Common myeloid progenitor, CD34-positive (primary cell): ENCODE data around the gene SORL1.

Experiments used
- CTCF ChIA-PET: fragments of 350-600 bp; sonication (Branson Sonifier 250); formaldehyde crosslinking; loops from one replicate; lab custom pipeline; 2021; ENCODE audit warnings: antibody characterized with exemption; lab: Charles Lee
- POLR2A ChIA-PET: fragments of 350-600 bp; sonication (Branson Sonifier 250); formaldehyde crosslinking; loops from one replicate; lab custom pipeline; 2021; ENCODE audit warnings: antibody characterized with exemption; lab: Charles Lee
- DNase-seq, 3 donors: peaks; one replicate each; pipeline versions ENCODE4 v3.0.0 to v3.0.0-alpha.2; 2013
- H3K27ac ChIP-seq, 2 experiments: 1 replicate in 1 of 2; 2 replicates in 1 of 2; pipeline ENCODE4 v1.7.0; 2013; ENCODE audit warnings: inconsistent platforms in 2 of 2, low read length in 2 of 2, mild to moderate bottlenecking in 2 of 2, low read depth in 1 of 2, moderate library complexity in 1 of 2; ENCODE audit not compliant: severe bottlenecking in 2 of 2, insufficient read depth in 1 of 2, poor library complexity in 1 of 2
- H3K27me3 ChIP-seq, 5 experiments: replicated peaks in 2 of 5; 1 replicate in 3 of 5; 2 replicates in 2 of 5; pipeline versions ENCODE4 v1.6.1 to v1.7.0; 2013; ENCODE audit warnings: low read length in 4 of 5, mild to moderate bottlenecking in 2 of 5, moderate library complexity in 2 of 5, inconsistent platforms in 1 of 5; ENCODE audit not compliant: insufficient read depth in 5 of 5, control insufficient read depth in 4 of 5
- H3K36me3 ChIP-seq, 4 experiments: 1 replicate in 2 of 4; 2 replicates in 2 of 4; pipeline versions ENCODE4 v1.6.1 to v1.7.0; 2013; ENCODE audit warnings: low read length in 3 of 4, control low read depth in 1 of 4, mild to moderate bottlenecking in 1 of 4; ENCODE audit not compliant: control insufficient read depth in 4 of 4, insufficient read depth in 4 of 4
- H3K4me1 ChIP-seq, 4 experiments: 1 replicate in 3 of 4; 2 replicates in 1 of 4; pipeline versions ENCODE4 v1.6.1 to v1.7.1; 2013; ENCODE audit warnings: low read length in 3 of 4, mild to moderate bottlenecking in 3 of 4, control low read depth in 1 of 4, inconsistent platforms in 1 of 4, moderate library complexity in 1 of 4; ENCODE audit not compliant: control insufficient read depth in 4 of 4, insufficient read depth in 4 of 4; ENCODE audit errors: control extremely low read depth in 1 of 4
- H3K4me3 ChIP-seq, 7 experiments: 1 replicate in 4 of 7; 2 replicates in 3 of 7; pipeline versions ENCODE4 v1.5.1 to v1.7.0; 2013; ENCODE audit warnings: mild to moderate bottlenecking in 7 of 7, low read length in 6 of 7, moderate library complexity in 6 of 7, inconsistent platforms in 2 of 7, low read depth in 2 of 7, control low read depth in 1 of 7; ENCODE audit not compliant: insufficient read depth in 4 of 7, control insufficient read depth in 1 of 7; ENCODE audit errors: extremely low read depth in 1 of 7
- H3K9me3 ChIP-seq, 5 experiments: 1 replicate in 4 of 5; 2 replicates in 1 of 5; pipeline versions ENCODE4 v1.6.1 to v1.7.1; 2013; ENCODE audit warnings: low read length in 4 of 5, mild to moderate bottlenecking in 2 of 5, inconsistent platforms in 1 of 5, low read depth in 1 of 5, moderate library complexity in 1 of 5; ENCODE audit not compliant: control insufficient read depth in 4 of 5, insufficient read depth in 2 of 5; ENCODE audit errors: control extremely low read depth in 1 of 5
- WGBS: methylation state at CpG from one replicate; pipeline ENCODE4 v1.1.5; 2013; ENCODE audit not compliant: insufficient coverage; 5-methylcytosine and 5-hydroxymethylcytosine counted together

SORL1 gene

DNA sequence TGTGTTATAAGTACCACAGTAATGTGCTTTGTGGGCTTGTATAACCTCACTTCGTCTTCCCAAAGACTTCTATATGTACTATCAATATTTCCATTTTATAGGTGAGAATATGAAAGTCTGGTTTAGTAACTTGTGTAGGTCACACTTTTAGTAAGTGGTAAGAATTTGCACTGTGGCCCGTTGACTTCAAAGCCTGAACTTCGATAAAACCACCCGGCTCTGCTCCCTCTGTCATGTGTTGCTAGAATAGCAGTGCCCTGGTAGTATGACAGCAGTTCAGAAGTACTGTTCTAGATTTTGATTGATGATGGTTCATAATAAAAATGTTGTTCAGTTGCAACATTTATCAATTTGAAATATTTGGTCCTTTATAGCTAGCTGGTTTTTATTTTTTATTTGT, 110.9 kb downstream of the SORL1 start:
- CTCF ChIA-PET = interaction anchor here (1.0 to 1.7 kb wide), 2 partner anchors 11 to 16 kb away, joined by 5 to 6 read pairs; no protein-coding TSS in a partner anchor
- no peaks in the 10 kb centered on the region for H3K9me3 ChIP-seq
- WGBS = 92% methylated on average over 3 of the region's 4 CpGs
- no peaks in the 10 kb centered on the region for H3K27me3 ChIP-seq
- POLR2A ChIA-PET = no interaction called here
- no peak overlapping the region for H3K27ac ChIP-seq
- H3K4me1 ChIP-seq = peaks cover 0 to 12% (median 7%) of the 10 kb centered on the region in 4 experiments
- no peak overlapping the region for H3K4me3 ChIP-seq
- DNase-seq = no peak
- peaks cover 23 to 81% (median 53%) of the 10 kb centered on the region in 4 experiments for H3K36me3 ChIP-seq

DNA sequence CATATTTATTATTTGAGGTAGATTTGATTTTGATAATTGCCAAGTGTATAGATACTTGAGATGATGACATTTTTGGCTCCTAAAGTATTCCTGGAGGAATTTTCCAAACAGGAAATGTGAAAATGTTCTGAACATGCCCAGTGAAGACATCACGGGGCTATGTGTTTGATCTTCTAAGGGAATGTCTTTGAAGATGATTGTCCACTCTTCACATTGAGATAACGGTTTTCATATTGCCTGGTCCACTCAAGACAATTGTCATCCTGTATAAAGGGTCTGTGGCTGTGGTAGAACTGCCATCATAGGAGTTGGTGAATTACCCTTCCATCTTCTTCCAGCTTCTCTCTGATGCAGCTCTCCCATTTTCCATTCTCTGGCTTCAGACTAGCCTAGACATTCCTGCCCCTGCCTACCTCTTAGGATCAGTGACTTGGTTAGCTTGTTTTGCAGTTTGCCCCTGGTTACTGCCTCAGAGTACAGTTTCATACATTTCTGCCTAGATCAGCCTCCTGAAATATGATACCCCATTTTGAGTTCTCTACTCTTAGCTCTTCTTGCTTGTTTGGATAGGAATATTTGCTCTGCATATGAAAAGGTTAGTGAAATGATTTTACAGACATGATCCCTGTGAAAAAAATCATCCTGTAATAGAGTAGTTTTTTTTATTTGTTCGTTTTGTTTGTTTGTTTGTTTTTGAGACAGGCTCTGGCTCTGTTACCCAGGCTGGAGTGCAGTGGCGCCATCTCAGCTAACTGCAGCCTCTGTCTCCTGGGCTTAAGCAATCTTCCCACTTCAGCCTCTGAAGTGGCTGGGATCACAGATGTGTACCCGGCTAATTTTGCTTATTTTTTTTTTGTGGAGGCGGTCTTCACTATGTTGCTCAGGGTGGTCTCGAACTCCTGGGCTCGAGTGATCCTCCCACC, 112.0 kb downstream of the SORL1 start:
- peaks cover 16 to 80% (median 48%) of the 10 kb centered on the region in 4 experiments for H3K36me3 ChIP-seq
- H3K4me1 ChIP-seq = peaks cover 0 to 9% (median 6%) of the 10 kb centered on the region in 4 experiments
- H3K27ac ChIP-seq = no peak overlapping the region
- H3K9me3 ChIP-seq = no peaks in the 10 kb centered on the region
- H3K27me3 ChIP-seq = no peaks in the 10 kb centered on the region
- ChIA-PET CTCF (interaction anchor here (0.9 to 1.7 kb wide), 2 partner anchors 16 to 17 kb away, joined by 3 to 6 read pairs; no protein-coding TSS in a partner anchor), POLR2A (interaction anchor here (1.0 to 1.2 kb wide), 2 partner anchors 18 to 26 kb away, joined by 3 read pairs; no protein-coding TSS in a partner anchor)
- no peak overlapping the region for H3K4me3 ChIP-seq
- DNase-seq = no peak
- WGBS = 96% methylated on average over 6 of the region's 8 CpGs

GRCh38 chr11:121564948-121565684, 113.0 kb downstream of the SORL1 start:
- CTCF ChIA-PET = interaction anchor here (0.9 to 2.2 kb wide), 3 partner anchors 12 to 245 kb away, joined by 3 to 10 read pairs (median 5); no protein-coding TSS in a partner anchor
- WGBS = 100% methylated on average over 3 of the region's 5 CpGs
- H3K4me3 ChIP-seq = no peak overlapping the region

GRCh38 chr11:121566279-121567168, 114.4 kb downstream of the SORL1 start:
- Histone ChIP-seq H3K4me1 (peaks cover 0 to 12% (median 7%) of the 10 kb centered on the region in 4 experiments), H3K27ac (no peak overlapping the region), H3K27me3 (no peaks in the 10 kb centered on the region), H3K36me3 (peaks cover 18 to 74% (median 40%) of the 10 kb centered on the region in 4 experiments), H3K9me3 (no peaks in the 10 kb centered on the region), H3K4me3 (no peak overlapping the region)
- ChIA-PET CTCF (interaction anchor here (0.6 to 2.7 kb wide), 6 partner anchors 9 to 247 kb away, joined by 3 to 10 read pairs (median 4); no protein-coding TSS in a partner anchor), POLR2A (no interaction called here)
- no peak for DNase-seq
- 93% methylated on average over 8 of the region's 9 CpGs for WGBS

More at GRCh38 chr11:121564948-121565684, 113.0 kb downstream of the SORL1 start:
- H3K36me3 ChIP-seq = peaks cover 16 to 73% (median 44%) of the 10 kb centered on the region in 4 experiments
- no peak overlapping the region for H3K27ac ChIP-seq
- POLR2A ChIA-PET = interaction anchor here (1.0 kb wide), 1 partner anchor 17 kb away, joined by 3 read pairs; no protein-coding TSS in a partner anchor
- H3K27me3 ChIP-seq = no peaks in the 10 kb centered on the region
- H3K9me3 ChIP-seq = no peaks in the 10 kb centered on the region
- no peak for DNase-seq
- H3K4me1 ChIP-seq = peaks cover 0 to 9% (median 6%) of the 10 kb centered on the region in 4 experiments

DNA sequence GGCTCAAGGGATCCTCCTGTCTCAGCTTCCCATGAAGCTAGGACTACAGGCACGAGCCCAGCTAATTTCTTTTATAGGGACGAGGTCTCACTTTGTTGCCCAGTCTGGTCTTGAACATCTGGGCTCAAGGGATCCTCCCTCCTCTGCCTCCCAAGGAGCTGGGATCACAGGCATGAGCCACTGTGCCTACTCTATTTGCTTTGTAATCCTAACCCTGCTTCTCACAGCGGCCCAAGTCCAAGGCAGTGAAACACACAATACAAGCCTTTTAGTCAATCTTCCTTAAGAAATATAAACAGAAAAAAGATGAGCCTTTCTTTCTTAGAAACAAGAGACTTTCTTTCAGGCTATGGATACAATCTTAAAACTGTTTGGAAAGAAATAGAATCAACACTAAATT, 115.9 kb downstream of the SORL1 start:
- CTCF ChIA-PET = interaction anchor here (0.7 to 2.7 kb wide), 3 partner anchors 11 to 13 kb away, joined by 3 to 9 read pairs (median 4); no protein-coding TSS in a partner anchor

More for the DNA sequence above, 115.9 kb downstream of the SORL1 start:
- POLR2A ChIA-PET = no interaction called here
- Histone ChIP-seq H3K4me1 (peaks cover 0 to 26% (median 16%) of the 10 kb centered on the region in 4 experiments), H3K4me3 (no peak overlapping the region), H3K9me3 (no peaks in the 10 kb centered on the region), H3K27ac (no peak overlapping the region), H3K27me3 (no peaks in the 10 kb centered on the region), H3K36me3 (peaks cover 12 to 62% (median 39%) of the 10 kb centered on the region in 4 experiments)
- no peak for DNase-seq
- 94% methylated on average over 2 of the region's 3 CpGs for WGBS
